K562 (cell line): ENCODE results near the gene PDHB. TPM values are rescaled to one million over a fixed set of nuclear protein-coding genes. Genes with fewer than 3 reads are reported as not detected.

ENCODE experiments used
- ATAC-seq: fragments of 200-7000 bp; cut with Tn5 transposase; 3 replicates; pipeline ENCODE4 v1.9.1; 2020; ENCODE audit warnings: moderate library complexity
- BruUV-seq: library from RNA; stranded (reverse); fragments of 400-500 nt; replicated peaks from 2 replicates; lab custom pipeline; 2021; lab: Mats Ljungman, UMichigan
- CTCF ChIA-PET: fragments of 300-600 bp; formaldehyde crosslinking; extraction: SDS; loops from one replicate; lab custom pipeline; 2021; ENCODE audit warnings: low intra/inter-chr PET ratio; lab: Yijun Ruan, JAX
- POLR2A ChIA-PET: fragments of 300-600, 350-650 bp; sonication (Branson Sonifier 250); formaldehyde crosslinking; extraction: SDS; loops from one replicate; lab custom pipeline; 2021; ENCODE audit warnings: antibody characterized with exemption, inconsistent platforms; lab: Yijun Ruan, JAX
- DNase-seq, 4 experiments: peaks; one replicate each; pipeline versions ENCODE4 v3.0.0 to v3.0.0-alpha.2; 2011 to 2018; ENCODE audit warnings: low spot score in 3 of 4, mixed read lengths in 3 of 4; ENCODE audit errors: extremely low read depth in 1 of 4
- FAIRE-seq: peaks from 2 replicates; lab custom pipeline; 2011; peaks lifted over from hg19 to GRCh38; lab: Jason Lieb, UNC
- H2AFZ ChIP-seq: 2 replicates; pipeline ENCODE4 v1.6.0; 2011; ENCODE audit warnings: low read depth, low read length, control low read depth, inconsistent platforms
- H3K27ac ChIP-seq: fragments of 200-600 bp; 3 replicates; pipeline ENCODE4 v1.8.0; 2011; ENCODE audit warnings: low read depth, mild to moderate bottlenecking, control low read depth, inconsistent platforms, low read length, moderate library complexity, mixed read lengths; ENCODE audit errors: extremely low read depth
- H3K27me3 ChIP-seq, 2 experiments: fragments of 300-600 bp in 1 of 2; 2 replicates in 1 of 2; 3 replicates in 1 of 2; pipeline versions ENCODE4 v1.6.0 to v1.8.0; 2011; ENCODE audit warnings: inconsistent platforms in 2 of 2, low read length in 2 of 2, mild to moderate bottlenecking in 1 of 2, mixed read lengths in 1 of 2, moderate library complexity in 1 of 2; ENCODE audit not compliant: control insufficient read depth in 2 of 2, insufficient read depth in 2 of 2
- H3K36me3 ChIP-seq: fragments of 300-600 bp; 3 replicates; pipeline ENCODE4 v1.8.0; 2011; ENCODE audit warnings: mild to moderate bottlenecking, low read length, inconsistent platforms; ENCODE audit not compliant: control insufficient read depth, insufficient read depth
- H3K4me1 ChIP-seq, 2 experiments: fragments of 200-600 bp in 1 of 2; replicated peaks in 1 of 2; 2 replicates in 1 of 2; 3 replicates in 1 of 2; pipeline versions ENCODE4 v1.5.1 to v1.8.0; 2011; ENCODE audit warnings: inconsistent platforms in 2 of 2, low read length in 2 of 2, mild to moderate bottlenecking in 1 of 2, mixed read lengths in 1 of 2, moderate library complexity in 1 of 2; ENCODE audit not compliant: control insufficient read depth in 2 of 2, insufficient read depth in 2 of 2
- H3K4me2 ChIP-seq: 2 replicates; pipeline ENCODE4 v1.6.1; 2011; ENCODE audit warnings: low read length, control low read depth, inconsistent platforms, mixed read lengths; ENCODE audit not compliant: insufficient read depth
- H3K4me3 ChIP-seq: fragments of 200-600 bp; sonication (generic), shearing (Covaris generic); 2 replicates; pipeline ENCODE4 v1.5.1; 2016; ENCODE audit warnings: control low read depth, inconsistent platforms
- H3K79me2 ChIP-seq: fragments of 200-600 bp; 3 replicates; pipeline ENCODE4 v1.8.0; 2011; ENCODE audit warnings: low read length, inconsistent platforms; ENCODE audit not compliant: control insufficient read depth, insufficient read depth
- H3K9ac ChIP-seq, 2 experiments: 2 replicates each; pipeline versions ENCODE4 v1.6.0 to v1.6.1; 2011; ENCODE audit warnings: low read depth in 2 of 2, low read length in 2 of 2, control low read depth in 1 of 2, inconsistent platforms in 1 of 2, mild to moderate bottlenecking in 1 of 2, mixed read lengths in 1 of 2; ENCODE audit not compliant: insufficient read depth in 1 of 2
- H3K9me1 ChIP-seq: one replicate; pipeline ENCODE4 v1.6.0; 2011; ENCODE audit warnings: inconsistent platforms, mild to moderate bottlenecking, low read length, moderate library complexity; ENCODE audit not compliant: control insufficient read depth, insufficient read depth
- H3K9me3 ChIP-seq: replicated peaks from 2 replicates; pipeline ENCODE4 v1.5.1; 2011; ENCODE audit warnings: low read depth, low read length, inconsistent platforms; ENCODE audit not compliant: control insufficient read depth, insufficient read depth
- H4K20me1 ChIP-seq: replicated peaks from 2 replicates; pipeline ENCODE4 v1.6.1; 2011; ENCODE audit warnings: low read length, inconsistent platforms, mixed read lengths; ENCODE audit not compliant: control insufficient read depth, insufficient read depth
- BDP1 ChIP-seq: IDR thresholded peaks from 3 replicates; pipeline ENCODE4 v1.6.1; 2011; ENCODE audit not compliant: insufficient read length, insufficient read depth
- BRD4 ChIP-seq: fragments of 200-600 bp; sonication (generic); IDR thresholded peaks from 2 replicates; pipeline ENCODE4 v1.6.1; 2017; ENCODE audit warnings: inconsistent platforms
- DMBX1 ChIP-seq: fragments of 250-450 bp; sonication (Bioruptor Pico); IDR thresholded peaks from 2 replicates; pipeline ENCODE4 v1.8.0; 2022; ENCODE audit warnings: inconsistent platforms, mild to moderate bottlenecking, moderate library complexity, borderline replicate concordance
- FOXK2 ChIP-seq, 2 experiments: fragments of 450-650 bp; IDR thresholded peaks in 1 of 2; conservative IDR thresholded peaks in 1 of 2; 2 replicates each; pipeline ENCODE4 v1.6.1; 2016; ENCODE audit warnings: low read depth in 2 of 2, mild to moderate bottlenecking in 1 of 2
- GTF2A2 ChIP-seq: IDR thresholded peaks from 2 replicates; pipeline ENCODE4 v1.6.1; 2016; ENCODE audit warnings: mild to moderate bottlenecking, missing genetic modification characterization, missing compliant biosample characterization
- GTF2F1 ChIP-seq: IDR thresholded peaks from 2 replicates; pipeline ENCODE4 v1.6.1; 2011; ENCODE audit warnings: low read depth, low read length, improper control_type of control experiment
- HDGF ChIP-seq: fragments of 450-650 bp; IDR thresholded peaks from 2 replicates; pipeline ENCODE4 v1.6.1; 2016
- HNRNPK ChIP-seq: fragments of 200-400 bp; formaldehyde crosslinking; IDR thresholded peaks from one replicate; pipeline ENCODE4 v1.6.1; 2018; ENCODE audit warnings: mild to moderate bottlenecking, low read depth, low read length; ENCODE audit not compliant: poor library complexity, severe bottlenecking
- ILF3 ChIP-seq: fragments of 450-650 bp; IDR thresholded peaks from 2 replicates; pipeline ENCODE4 v1.6.1; 2018; ENCODE audit warnings: antibody characterized with exemption, mild to moderate bottlenecking, moderate library complexity, borderline replicate concordance
- MED1 ChIP-seq: sonication (generic); formaldehyde crosslinking; IDR thresholded peaks from 2 replicates; pipeline ENCODE4 v1.8.1; 2023; ENCODE audit warnings: missing genetic modification reagents, borderline replicate concordance
- MTA2 ChIP-seq: fragments of 450-650 bp; IDR thresholded peaks from 2 replicates; pipeline ENCODE4 v1.6.1; 2016; ENCODE audit warnings: low read depth
- NR2F6 ChIP-seq: fragments of 450-650 bp; formaldehyde crosslinking; IDR thresholded peaks from 2 replicates; pipeline ENCODE4 v1.4.0; 2020; ENCODE audit warnings: mild to moderate bottlenecking
- PPARD ChIP-seq: fragments of 250-450 bp; sonication (Bioruptor Pico); IDR thresholded peaks from 2 replicates; pipeline ENCODE4 v1.8.0; 2022; ENCODE audit warnings: inconsistent platforms, mild to moderate bottlenecking, moderate library complexity
- SETDB1 ChIP-seq: IDR thresholded peaks from one replicate; pipeline ENCODE4 v1.6.1; 2012; ENCODE audit warnings: low read length, control low read depth, inconsistent platforms
- SIN3B ChIP-seq: fragments of 450-650 bp; IDR thresholded peaks from 2 replicates; pipeline ENCODE4 v1.6.1; 2017; ENCODE audit warnings: low read depth, mild to moderate bottlenecking, moderate library complexity
- ZNF134 ChIP-seq: fragments of 250-450 bp; sonication (Bioruptor Pico); conservative IDR thresholded peaks from 2 replicates; pipeline ENCODE4 v1.4.0; 2020
- ZNF699 ChIP-seq: fragments of 250-450 bp; sonication (Bioruptor Pico); IDR thresholded peaks from 2 replicates; pipeline ENCODE4 v1.8.0; 2021; ENCODE audit warnings: mild to moderate bottlenecking, moderate library complexity; ENCODE audit not compliant: insufficient replicate concordance
- WGBS: fragments of 100-300 bp; shearing (Covaris generic); methylation state at CpG from one replicate; pipeline ENCODE4 v1.1.6; 2016; ENCODE audit warnings: low coverage, mixed read lengths; ENCODE audit not compliant: insufficient coverage; ENCODE audit errors: missing lambda C conversion rate; 5-methylcytosine and 5-hydroxymethylcytosine counted together
- in situ Hi-C: fragments of 300-500 bp; cut with MboI; formaldehyde crosslinking; loops from 4 replicates; pipeline ENCODE4 v1.15.0; 2018; ENCODE audit warnings: inconsistent platforms, mixed read lengths
- intact Hi-C: fragments of 100-400 bp; cut with micrococcal nuclease; formaldehyde crosslinking; loops from 2 replicates; pipeline ENCODE4 v1.14.2; 2022
- polyA plus RNA-seq, 8 experiments: library from polyadenylated mRNA; depleted of rRNA in 4 of 8; stranded (reverse) in 5 of 8; unstranded in 3 of 8; fragments of >200 nt; fragmentation: Nextera tagmentation in 2 of 8; fragmentation: Illumina TruSeq in 1 of 8; extraction: Ambion mirVana in 2 of 8; extraction: Trizol in 1 of 8; gene quantifications; 2 replicates each; pipeline versions ENCODE4 v1.2.1 to v1.2.3, GENCODE V29; 2011 to 2014; ENCODE audit warnings: inconsistent platforms in 1 of 8, missing spikeins in 1 of 8
- total RNA-seq, 7 experiments: library from RNA; depleted of rRNA in 6 of 7; stranded (reverse); fragments of >200 nt in 6 of 7; fragmentation: Illumina TruSeq in 2 of 7; extraction: Trizol in 2 of 7; gene quantifications; 2 replicates each; pipeline versions ENCODE4 v1.2.1 to v1.2.3, GENCODE V29; 2011 to 2021; ENCODE audit warnings: low replicate concordance in 1 of 7
- TF ChIP-seq, protein P1 (sequence below): fragments of 450-650 bp; IDR thresholded peaks from 2 replicates; pipeline ENCODE4 v1.6.1; 2017; ENCODE audit warnings: mild to moderate bottlenecking, moderate library complexity
- TF ChIP-seq, protein P2 (sequence below): fragments of 250-450 bp; sonication (Bioruptor Pico); IDR thresholded peaks from 2 replicates; pipeline ENCODE4 v1.5.0; 2021
- TF ChIP-seq, protein P3 (sequence below): sonication (generic); formaldehyde crosslinking; IDR thresholded peaks from 2 replicates; pipeline ENCODE4 v1.8.1; 2022; ENCODE audit warnings: missing genetic modification reagents

The PDHB gene
- total and polyA plus RNA-seq, 9 of the 15 experiments (the other 6 are each of a cell fraction or from before 2014, with no cell fraction given) = 51.2 to 178 (median 85.2) TPM

DNA sequence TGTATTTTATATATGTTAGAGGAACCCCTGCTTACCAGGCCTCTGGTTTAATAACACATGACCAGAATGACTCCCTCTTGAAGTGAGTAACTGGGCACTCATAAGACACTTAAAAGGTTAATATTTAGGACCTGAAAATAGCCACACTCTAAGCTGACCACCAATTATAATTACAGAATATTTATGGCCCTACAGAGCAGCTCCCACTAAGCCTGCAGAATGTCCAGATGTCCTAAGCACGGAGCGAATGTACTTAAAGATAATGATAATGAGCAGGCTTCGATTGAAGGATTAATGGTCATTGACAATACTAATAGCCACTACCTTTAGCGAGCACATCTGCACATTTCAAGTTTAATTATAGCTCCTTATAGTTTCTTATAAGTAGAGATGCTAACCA is 35.5 kb upstream of the PDHB start:
- no peak overlapping the region for H3K4me2 ChIP-seq
- intact Hi-C loops = no loop called here
- no peaks in the 10 kb centered on the region for H3K79me2 ChIP-seq
- no peak for DNase-seq
- H3K36me3 ChIP-seq = no peaks in the 10 kb centered on the region
- H3K27me3 ChIP-seq = no peaks in the 10 kb centered on the region
- no peak for FAIRE-seq
- no peaks in the 10 kb centered on the region for H3K9me1 ChIP-seq
- H3K9me3 ChIP-seq = no peaks in the 10 kb centered on the region
- ChIA-PET POLR2A (interaction anchor here (0.6 to 0.8 kb wide), 2 partner anchors 53 to 163 kb away, joined by 3 to 4 read pairs; no protein-coding TSS in a partner anchor), CTCF (no interaction called here)
- peaks cover 0 to 10% of the 10 kb centered on the region in 2 experiments; a peak in 4 of 5 replicates for H3K4me1 ChIP-seq
- H4K20me1 ChIP-seq = no peaks in the 10 kb centered on the region
- no peak overlapping the region for H2AFZ ChIP-seq
- in situ Hi-C loops = no loop called here
- BruUV-seq = no TSS peak
- H3K9ac ChIP-seq = no peak overlapping the region
- no peak overlapping the region for H3K27ac ChIP-seq
- TF ChIP-seq GTF2F1 (no peak), BRD4 (no peak), HDGF (no peak), PPARD (CRISPR knock-in tag) (no peak), MED1 (CRISPR knock-in tag) (no peak), SIN3B (no peak), ILF3 (no peak), FOXK2 (conservative IDR thresholded peaks at IDR 0.05 in 1 of 2, IDR thresholded peaks at IDR 0.05 in 1 of 2; ENCODE audit: low read depth in 2 of 2) (no peak), SETDB1 (no peak), ZNF699 (CRISPR knock-in tag) (no peak), DMBX1 (CRISPR knock-in tag) (no peak), BDP1 (no peak), NR2F6 (CRISPR knock-in tag) (no peak), HNRNPK (no peak), ZNF134 (no peak), MTA2 (no peak), GTF2A2 (tag) (no peak)
- TF ChIP-seq, protein P1, sequence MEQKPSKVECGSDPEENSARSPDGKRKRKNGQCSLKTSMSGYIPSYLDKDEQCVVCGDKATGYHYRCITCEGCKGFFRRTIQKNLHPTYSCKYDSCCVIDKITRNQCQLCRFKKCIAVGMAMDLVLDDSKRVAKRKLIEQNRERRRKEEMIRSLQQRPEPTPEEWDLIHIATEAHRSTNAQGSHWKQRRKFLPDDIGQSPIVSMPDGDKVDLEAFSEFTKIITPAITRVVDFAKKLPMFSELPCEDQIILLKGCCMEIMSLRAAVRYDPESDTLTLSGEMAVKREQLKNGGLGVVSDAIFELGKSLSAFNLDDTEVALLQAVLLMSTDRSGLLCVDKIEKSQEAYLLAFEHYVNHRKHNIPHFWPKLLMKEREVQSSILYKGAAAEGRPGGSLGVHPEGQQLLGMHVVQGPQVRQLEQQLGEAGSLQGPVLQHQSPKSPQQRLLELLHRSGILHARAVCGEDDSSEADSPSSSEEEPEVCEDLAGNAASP = no peak
- TF ChIP-seq, protein P2, sequence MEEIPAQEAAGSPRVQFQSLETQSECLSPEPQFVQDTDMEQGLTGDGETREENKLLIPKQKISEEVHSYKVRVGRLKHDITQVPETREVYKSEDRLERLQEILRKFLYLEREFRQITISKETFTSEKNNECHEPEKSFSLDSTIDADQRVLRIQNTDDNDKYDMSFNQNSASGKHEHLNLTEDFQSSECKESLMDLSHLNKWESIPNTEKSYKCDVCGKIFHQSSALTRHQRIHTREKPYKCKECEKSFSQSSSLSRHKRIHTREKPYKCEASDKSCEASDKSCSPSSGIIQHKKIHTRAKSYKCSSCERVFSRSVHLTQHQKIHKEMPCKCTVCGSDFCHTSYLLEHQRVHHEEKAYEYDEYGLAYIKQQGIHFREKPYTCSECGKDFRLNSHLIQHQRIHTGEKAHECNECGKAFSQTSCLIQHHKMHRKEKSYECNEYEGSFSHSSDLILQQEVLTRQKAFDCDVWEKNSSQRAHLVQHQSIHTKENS (CRISPR knock-in tag) = no peak
- TF ChIP-seq, protein P3, sequence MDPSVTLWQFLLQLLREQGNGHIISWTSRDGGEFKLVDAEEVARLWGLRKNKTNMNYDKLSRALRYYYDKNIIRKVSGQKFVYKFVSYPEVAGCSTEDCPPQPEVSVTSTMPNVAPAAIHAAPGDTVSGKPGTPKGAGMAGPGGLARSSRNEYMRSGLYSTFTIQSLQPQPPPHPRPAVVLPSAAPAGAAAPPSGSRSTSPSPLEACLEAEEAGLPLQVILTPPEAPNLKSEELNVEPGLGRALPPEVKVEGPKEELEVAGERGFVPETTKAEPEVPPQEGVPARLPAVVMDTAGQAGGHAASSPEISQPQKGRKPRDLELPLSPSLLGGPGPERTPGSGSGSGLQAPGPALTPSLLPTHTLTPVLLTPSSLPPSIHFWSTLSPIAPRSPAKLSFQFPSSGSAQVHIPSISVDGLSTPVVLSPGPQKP (CRISPR knock-in tag) = no peak
- ATAC-seq = no peak
- no peak overlapping the region for H3K4me3 ChIP-seq
- 25% methylated on average over 4 of the region's 4 CpGs for WGBS
